CD4-positive, alpha-beta T cell treated with Interferon alpha-2 for 1 hour (primary cell): Measurements from ENCODE around the gene SPINDOC.

Experiments used
- DNase-seq, 2 donors: peaks; one replicate each; pipeline ENCODE4 v3.0.0-alpha.2; 2020 to 2022

SPINDOC gene

GRCh38 chr11:63834535-63835157 lies 21.4 kb downstream of the SPINDOC start:
- no peak for DNase-seq

- no peak for DNase-seq
Observed at GRCh38 chr11:63835158-63835545, 21.9 kb downstream of the SPINDOC start.

GRCh38 chr11:63837027-63837688 lies 23.9 kb downstream of the SPINDOC start:
- DNase-seq = peak; percentile 73 to 84

GRCh38 chr11:63837739-63838138 lies 24.5 kb downstream of the SPINDOC start:
- DNase-seq = no peak

- DNase-seq = no peak
Observed at GRCh38 chr11:63838150-63838677, 25.0 kb downstream of the SPINDOC start.

GRCh38 chr11:63838678-63839507 lies 25.6 kb downstream of the SPINDOC start, which contains the start of gene MARK2:
MARK2 (plus strand) TSS chr11:63839110; CDS start chr11:63839507, 397 bp downstream.
- peak; percentile 98 to 100 for DNase-seq

GRCh38 chr11:63839508-63840355 lies 26.5 kb downstream of the SPINDOC start:
- peak; percentile 12 to 16 for DNase-seq

- no peak for DNase-seq
Observed at GRCh38 chr11:63840356-63841060, 27.3 kb downstream of the SPINDOC start.

- no peak for DNase-seq
Observed at GRCh38 chr11:63841554-63841953, 28.3 kb downstream of the SPINDOC start.

- DNase-seq = no peak
Observed at GRCh38 chr11:63843041-63843440, 29.8 kb downstream of the SPINDOC start.

GRCh38 chr11:63844836-63845235 lies 31.6 kb downstream of the SPINDOC start:
- no peak for DNase-seq

- DNase-seq = no peak
Observed at GRCh38 chr11:63845303-63845702, 32.0 kb downstream of the SPINDOC start.

- no peak for DNase-seq
Observed at GRCh38 chr11:63845911-63846310, 32.7 kb downstream of the SPINDOC start.

- no peak for DNase-seq
Observed at GRCh38 chr11:63846897-63847296, 33.6 kb downstream of the SPINDOC start.

- DNase-seq = no peak
Observed at GRCh38 chr11:63847363-63847762, 34.1 kb downstream of the SPINDOC start.

GRCh38 chr11:63849691-63850090 lies 36.4 kb downstream of the SPINDOC start:
- DNase-seq = no peak

GRCh38 chr11:63850920-63851319 lies 37.7 kb downstream of the SPINDOC start:
- DNase-seq = no peak

GRCh38 chr11:63851364-63851763 lies 38.1 kb downstream of the SPINDOC start:
- DNase-seq = peak in 1 of 2 donors; percentile 30

GRCh38 chr11:63853476-63853875 lies 40.2 kb downstream of the SPINDOC start:
- DNase-seq = no peak

- no peak for DNase-seq
Observed at GRCh38 chr11:63854696-63855095, 41.4 kb downstream of the SPINDOC start.

- peak in 1 of 2 donors; percentile 30 for DNase-seq
Observed at GRCh38 chr11:63855975-63856374, 42.7 kb downstream of the SPINDOC start.
